Activated naive CD4-positive, alpha-beta T cell treated with anti-CD3 and anti-CD28 coated beads, Interleukin-2, amount 10 ng/mL, durations not matched to agents 7 days and 5 days (primary cell): ENCODE data around the gene EVC2.
"Not testable (repeated sequence)": the region's sequence is repeated elsewhere in the genome, so short reads cannot be mapped to it uniquely, and the experiment has no call there.

Source experiments
- CTCF ChIA-PET: fragments of 350-600 bp; sonication (Branson Sonifier 250); formaldehyde crosslinking; loops from one replicate; lab custom pipeline; 2021; ENCODE audit warnings: antibody characterized with exemption; lab: Charles Lee
- DNase-seq: peaks from one replicate; pipeline ENCODE4 v3.0.0-alpha.2; 2020
- H3K27ac Mint-ChIP-seq: one replicate; pipeline ENCODE4 v1.8.0; 2021; ENCODE audit warnings: mild to moderate bottlenecking, moderate library complexity, mixed read lengths
- H3K27me3 Mint-ChIP-seq: one replicate; pipeline ENCODE4 v1.8.0; 2021; ENCODE audit warnings: mild to moderate bottlenecking, mixed read lengths
- H3K36me3 Mint-ChIP-seq: one replicate; pipeline ENCODE4 v1.8.0; 2021; ENCODE audit warnings: mixed read lengths
- H3K4me1 Mint-ChIP-seq: one replicate; pipeline ENCODE4 v1.8.0; 2021; ENCODE audit warnings: mixed read lengths
- H3K4me3 Mint-ChIP-seq: one replicate; pipeline ENCODE4 v1.8.0; 2021; ENCODE audit warnings: mild to moderate bottlenecking, moderate library complexity, mixed read lengths
- H3K9me3 Mint-ChIP-seq: one replicate; pipeline ENCODE4 v1.8.0; 2021; ENCODE audit warnings: mixed read lengths

Gene EVC2

GRCh38 chr4:5622596-5622995 is 85.8 kb downstream of the EVC2 start:
- H3K27me3 Mint-ChIP-seq: no peaks in the 10 kb centered on the region
- H3K4me3 Mint-ChIP-seq: no peak overlapping the region
- H3K27ac Mint-ChIP-seq: no peak overlapping the region
- no peaks in the 10 kb centered on the region for H3K36me3 Mint-ChIP-seq
- CTCF ChIA-PET: no interaction called here
- no peaks in the 10 kb centered on the region for H3K4me1 Mint-ChIP-seq
- DNase-seq: no peak
- H3K9me3 Mint-ChIP-seq: peaks cover 2% of the 10 kb centered on the region

GRCh38 chr4:5619913-5620625 is 88.3 kb downstream of the EVC2 start:
- H3K27me3 Mint-ChIP-seq: no peaks in the 10 kb centered on the region
- H3K4me1 Mint-ChIP-seq: no peaks in the 10 kb centered on the region
- no peak overlapping the region for H3K4me3 Mint-ChIP-seq
- H3K9me3 Mint-ChIP-seq: peaks cover 2% of the 10 kb centered on the region
- CTCF ChIA-PET: no interaction called here
- H3K36me3 Mint-ChIP-seq: no peaks in the 10 kb centered on the region
- no peak for DNase-seq
- no peak overlapping the region for H3K27ac Mint-ChIP-seq

- CTCF ChIA-PET: no interaction called here
- Mint-ChIP-seq H3K9me3 (peaks cover 2% of the 10 kb centered on the region), H3K4me1 (no peaks in the 10 kb centered on the region), H3K36me3 (no peaks in the 10 kb centered on the region), H3K27me3 (no peaks in the 10 kb centered on the region), H3K4me3 (no peak overlapping the region), H3K27ac (no peak overlapping the region)
- DNase-seq: no peak
These were observed 90.1 kb downstream of the EVC2 start for GRCh38 chr4:5618051-5618960.

- Mint-ChIP-seq H3K36me3 (no peaks in the 10 kb centered on the region), H3K27ac (no peak overlapping the region), H3K4me3 (no peak overlapping the region), H3K27me3 (no peaks in the 10 kb centered on the region), H3K9me3 (peaks cover 4% of the 10 kb centered on the region), H3K4me1 (no peaks in the 10 kb centered on the region)
- CTCF ChIA-PET: no interaction called here
- no peak for DNase-seq
These were observed 91.9 kb downstream of the EVC2 start for GRCh38 chr4:5616331-5616950.

- DNase-seq: no peak
- Mint-ChIP-seq H3K4me3 (no peak overlapping the region), H3K9me3 (peaks cover 4% of the 10 kb centered on the region), H3K27ac (no peak overlapping the region), H3K4me1 (no peaks in the 10 kb centered on the region), H3K27me3 (no peaks in the 10 kb centered on the region), H3K36me3 (no peaks in the 10 kb centered on the region)
- CTCF ChIA-PET: no interaction called here
These were observed 92.8 kb downstream of the EVC2 start for GRCh38 chr4:5615496-5616075.

GRCh38 chr4:5611750-5612149 is 96.6 kb downstream of the EVC2 start:
- no peak overlapping the region for H3K4me3 Mint-ChIP-seq
- no peaks in the 10 kb centered on the region for H3K4me1 Mint-ChIP-seq
- no peaks in the 10 kb centered on the region for H3K27me3 Mint-ChIP-seq
- peaks cover 2% of the 10 kb centered on the region for H3K9me3 Mint-ChIP-seq
- H3K27ac Mint-ChIP-seq: no peak overlapping the region
- CTCF ChIA-PET: no interaction called here
- DNase-seq: no peak
- no peaks in the 10 kb centered on the region for H3K36me3 Mint-ChIP-seq

GRCh38 chr4:5609306-5610007 is 98.9 kb downstream of the EVC2 start:
- Mint-ChIP-seq H3K27me3 (no peaks in the 10 kb centered on the region), H3K4me1 (no peaks in the 10 kb centered on the region), H3K36me3 (no peaks in the 10 kb centered on the region), H3K27ac (no peak overlapping the region), H3K4me3 (no peak overlapping the region), H3K9me3 (peaks cover 2% of the 10 kb centered on the region)
- DNase-seq: no peak
- CTCF ChIA-PET: no interaction called here

GRCh38 chr4:5593828-5594227 is 114.5 kb downstream of the EVC2 start:
- H3K4me3 Mint-ChIP-seq, H3K4me1 Mint-ChIP-seq, H3K36me3 Mint-ChIP-seq, DNase-seq, H3K27ac Mint-ChIP-seq, H3K27me3 Mint-ChIP-seq, CTCF ChIA-PET: not testable (repeated sequence)
- H3K9me3 Mint-ChIP-seq: peaks cover 24% of the 10 kb centered on the region

- CTCF ChIA-PET: no interaction called here
- Mint-ChIP-seq H3K4me3 (no peak overlapping the region), H3K27me3 (no peaks in the 10 kb centered on the region)
These were observed 116.1 kb downstream of the EVC2 start for GRCh38 chr4:5592272-5592671.

GRCh38 chr4:5589495-5589894 is 118.9 kb downstream of the EVC2 start:
- Mint-ChIP-seq H3K4me1 (no peaks in the 10 kb centered on the region), H3K36me3 (no peaks in the 10 kb centered on the region), H3K9me3 (peaks cover 10% of the 10 kb centered on the region), H3K4me3 (no peak overlapping the region), H3K27ac (no peak overlapping the region), H3K27me3 (no peaks in the 10 kb centered on the region)
- CTCF ChIA-PET: no interaction called here
- no peak for DNase-seq

More at GRCh38 chr4:5592272-5592671, 116.1 kb downstream of the EVC2 start:
- H3K9me3 Mint-ChIP-seq: peaks cover 24% of the 10 kb centered on the region
- no peak for DNase-seq
- no peaks in the 10 kb centered on the region for H3K4me1 Mint-ChIP-seq
- H3K27ac Mint-ChIP-seq: no peak overlapping the region
- H3K36me3 Mint-ChIP-seq: no peaks in the 10 kb centered on the region

- Mint-ChIP-seq H3K4me1 (no peaks in the 10 kb centered on the region), H3K36me3 (no peaks in the 10 kb centered on the region), H3K27me3 (no peaks in the 10 kb centered on the region)
These were observed 120.3 kb downstream of the EVC2 start for GRCh38 chr4:5588046-5588445.

GRCh38 chr4:5575941-5576340 is 132.4 kb downstream of the EVC2 start:
- H3K9me3 Mint-ChIP-seq: peaks cover 7% of the 10 kb centered on the region
- H3K4me3 Mint-ChIP-seq: no peak overlapping the region
- H3K27ac Mint-ChIP-seq: no peak overlapping the region
- no peaks in the 10 kb centered on the region for H3K4me1 Mint-ChIP-seq
- no peaks in the 10 kb centered on the region for H3K27me3 Mint-ChIP-seq
- H3K36me3 Mint-ChIP-seq: no peaks in the 10 kb centered on the region
- no peak for DNase-seq
- CTCF ChIA-PET: no interaction called here

More at GRCh38 chr4:5588046-5588445, 120.3 kb downstream of the EVC2 start:
- no peak overlapping the region for H3K4me3 Mint-ChIP-seq
- peaks cover 4% of the 10 kb centered on the region for H3K9me3 Mint-ChIP-seq
- CTCF ChIA-PET: no interaction called here
- no peak for DNase-seq
- H3K27ac Mint-ChIP-seq: no peak overlapping the region

- DNase-seq: no peak
- Mint-ChIP-seq H3K9me3 (peaks cover 7% of the 10 kb centered on the region), H3K36me3 (no peaks in the 10 kb centered on the region), H3K4me3 (no peak overlapping the region), H3K4me1 (no peaks in the 10 kb centered on the region), H3K27ac (no peak overlapping the region), H3K27me3 (no peaks in the 10 kb centered on the region)
- CTCF ChIA-PET: no interaction called here
These were observed 134.0 kb downstream of the EVC2 start for GRCh38 chr4:5574386-5574785.

- peaks cover 7% of the 10 kb centered on the region for H3K9me3 Mint-ChIP-seq
- CTCF ChIA-PET: no interaction called here
- no peak overlapping the region for H3K4me3 Mint-ChIP-seq
These were observed 134.4 kb downstream of the EVC2 start for GRCh38 chr4:5573965-5574364.

More at GRCh38 chr4:5573965-5574364, 134.4 kb downstream of the EVC2 start:
- DNase-seq: no peak
- no peak overlapping the region for H3K27ac Mint-ChIP-seq
- H3K27me3 Mint-ChIP-seq: no peaks in the 10 kb centered on the region
- H3K36me3 Mint-ChIP-seq: no peaks in the 10 kb centered on the region
- H3K4me1 Mint-ChIP-seq: no peaks in the 10 kb centered on the region
